Measurements from ENCODE around the gene MFSD11. TPM values are rescaled to one million over a fixed set of nuclear protein-coding genes. Genes with fewer than 3 reads are reported as not detected.

The MFSD11 gene
- total and polyA plus RNA-seq, 2 of the 4 experiments (the other 2 are of a cell fraction) = 12.3 to 16.1 TPM

- Histone ChIP-seq H4K91ac (ENCODE audit: insufficient read depth, low read depth, low read length) (no peak overlapping the region), H3K27me3 (ENCODE audit: control insufficient read depth, insufficient read depth, low read length) (no peaks in the 10 kb centered on the region), H3K4me3 (ENCODE audit: insufficient read depth, low read depth, low read length) (no peak overlapping the region), H2BK5ac (ENCODE audit: low read depth, low read length, poor library complexity, severe bottlenecking) (no peak overlapping the region), H2BK120ac (ENCODE audit: low read depth, low read length) (no peak overlapping the region), H3K36me3 (ENCODE audit: control insufficient read depth, insufficient read depth, low read length) (peaks cover 57% of the 10 kb centered on the region), H2AK5ac (ENCODE audit: low read depth, low read length) (no peak overlapping the region), H3K9me3 (ENCODE audit: control insufficient read depth, insufficient read depth, low read length) (no peaks in the 10 kb centered on the region), H3K23ac (ENCODE audit: low read depth, low read length) (no peak overlapping the region), H3K56ac (ENCODE audit: extremely low read depth, insufficient read depth, low read length) (no peak overlapping the region), H2AK9ac (replicated peaks; ENCODE audit: low read depth, low read length, poor library complexity) (no peak overlapping the region), H4K20me1 (ENCODE audit: insufficient read depth, low read length) (peaks cover 47% of the 10 kb centered on the region), H4K8ac (ENCODE audit: low read depth in 2 of 2, low read length in 2 of 2) (no peak overlapping the region), H4K5ac (ENCODE audit: low read depth, low read length) (no peak overlapping the region), H3K9me1 (ENCODE audit: insufficient read depth, low read length) (peaks cover 4% of the 10 kb centered on the region), H3K4me1 (ENCODE audit: control insufficient read depth, insufficient read depth, low read length) (peaks cover 7% of the 10 kb centered on the region), H3K18ac (ENCODE audit: low read depth, low read length) (no peak overlapping the region), H3K27ac (ENCODE audit: insufficient read depth, low read length) (no peak overlapping the region), H2BK15ac (ENCODE audit: low read depth, low read length) (no peak overlapping the region), H3K79me1 (ENCODE audit: low read depth in 1 of 2, low read length in 2 of 2) (peaks cover 37 to 71% of the 10 kb centered on the region in 2 experiments), H3K4ac (ENCODE audit: low read depth, low read length) (no peak overlapping the region), H2AFZ (replicated peaks; ENCODE audit: low read length, poor library complexity) (no peak overlapping the region), H3K9ac (ENCODE audit: low read depth, low read length) (no peak overlapping the region), H3K4me2 (ENCODE audit: low read depth, low read length) (no peak overlapping the region), H2BK20ac (ENCODE audit: low read depth, low read length) (no peak overlapping the region), H3K14ac (replicated peaks; ENCODE audit: low read depth, low read length) (no peak overlapping the region)
- dilution Hi-C loops (cut with HindIII; ENCODE audit: low sequenced_read_pairs, unreplicated experiment) (no loop called here), intact Hi-C loops (cut with micrococcal nuclease) (no loop called here), in situ Hi-C loops (cut with MboI; ENCODE audit: low sequenced_read_pairs) (no loop called here)
- no peak for TF ChIP-seq RAD21 (IDR thresholded peaks at IDR 0.05; ENCODE audit: low read length)
- no peak for TF ChIP-seq RFX5 (IDR thresholded peaks at IDR 0.05; ENCODE audit: low read depth, low read length)
- TF ChIP-seq RCOR1 (IDR thresholded peaks at IDR 0.05; ENCODE audit: insufficient replicate concordance, low read length) = no peak
- no peak for TF ChIP-seq ELK1 (IDR thresholded peaks at IDR 0.05; ENCODE audit: borderline replicate concordance, low read depth, low read length)
- no peak for TF ChIP-seq CTCF (conservative IDR thresholded peaks at IDR 0.05; ENCODE audit: low read depth, low read length)
- no peak for TF ChIP-seq MXI1 (IDR thresholded peaks at IDR 0.05; ENCODE audit: borderline replicate concordance, low read depth, low read length)
- TF ChIP-seq BHLHE40 (IDR thresholded peaks at IDR 0.05; ENCODE audit: low read depth, low read length) = no peak
- TF ChIP-seq MAFK (IDR thresholded peaks at IDR 0.05; ENCODE audit: low read depth, low read length) = no peak
- no peak for TF ChIP-seq USF2 (IDR thresholded peaks at IDR 0.05; ENCODE audit: low read depth, low read length)
- no peak for TF ChIP-seq FOS (IDR thresholded peaks at IDR 0.05; ENCODE audit: low read depth, low read length)
- no peak for TF ChIP-seq CHD1 (IDR thresholded peaks at IDR 0.05; ENCODE audit: low read depth, low read length)
- no peak for TF ChIP-seq MAZ (IDR thresholded peaks at IDR 0.05; ENCODE audit: borderline replicate concordance, low read depth, low read length)
- no peak for ATAC-seq (ENCODE audit: low read depth)
- POLR2A ChIA-PET (ENCODE audit: unreplicated experiment) = interaction anchor here (0.5 kb wide), 1 partner anchor 32 kb away, joined by 3 read pairs; no protein-coding TSS in a partner anchor
- no peak for DNase-seq
- BruUV-seq (replicated peaks) = no TSS peak
- WGBS, 2 experiments (ENCODE audit: extremely low coverage in 2 of 2, insufficient read length in 1 of 2) = no CpG with 5 or more reads among the region's 9 CpGs
- CTCF ChIA-PET = no interaction called here
These were observed 17.0 kb upstream of the MFSD11 start for GRCh38 chr17:76720941-76721340.

Data from IMR-90 (cell line).